MM.1S (cell line): ENCODE measurements around the gene ARHGEF11.

Experiments
- DNase-seq: peaks from one replicate; pipeline ENCODE4 v3.0.0-alpha.2; 2015
- H2AFZ ChIP-seq: fragments of 300-600 bp; sonication (generic); 2 replicates; pipeline ENCODE4 v1.6.0; 2016; ENCODE audit warnings: antibody characterized with exemption, low read length
- H3F3A ChIP-seq: fragments of 300-600 bp; sonication (generic); 2 replicates; pipeline ENCODE4 v1.6.1; 2016; ENCODE audit warnings: mild to moderate bottlenecking, antibody characterized with exemption, low read length, moderate library complexity, mixed read lengths; ENCODE audit not compliant: insufficient read depth
- H3K27ac ChIP-seq: fragments of 300-600 bp; sonication (generic); 2 replicates; pipeline ENCODE4 v1.5.1; 2016; ENCODE audit warnings: mild to moderate bottlenecking, low read length
- H3K27me3 ChIP-seq: fragments of 300-600 bp; sonication (generic); replicated peaks from 2 replicates; pipeline ENCODE4 v1.6.0; 2016; ENCODE audit warnings: low read length; ENCODE audit not compliant: insufficient read depth
- H3K36me3 ChIP-seq: fragments of 300-600 bp; sonication (generic); replicated peaks from 2 replicates; pipeline ENCODE4 v1.6.1; 2016; ENCODE audit warnings: mild to moderate bottlenecking, low read length, mixed read lengths; ENCODE audit not compliant: insufficient read depth
- H3K4me1 ChIP-seq: fragments of 300-600 bp; sonication (generic); 2 replicates; pipeline ENCODE4 v1.6.1; 2016; ENCODE audit warnings: low read length, mixed read lengths
- H3K4me2 ChIP-seq: fragments of 300-600 bp; sonication (generic); 2 replicates; pipeline ENCODE4 v1.6.0; 2016; ENCODE audit warnings: low read depth, low read length
- H3K4me3 ChIP-seq: fragments of 300-600 bp; sonication (generic); 2 replicates; pipeline ENCODE4 v1.5.1; 2016; ENCODE audit warnings: low read length, mixed read lengths
- H3K79me2 ChIP-seq: fragments of 300-600 bp; sonication (generic); 2 replicates; pipeline ENCODE4 v1.6.1; 2016; ENCODE audit warnings: mixed run types, low read length, mixed read lengths
- H3K9ac ChIP-seq: fragments of 300-600 bp; sonication (generic); 2 replicates; pipeline ENCODE4 v1.6.1; 2016; ENCODE audit warnings: low read length, mixed read lengths
- H3K9me2 ChIP-seq: fragments of 300-600 bp; sonication (generic); replicated peaks from 2 replicates; pipeline ENCODE4 v1.6.1; 2016; ENCODE audit warnings: mild to moderate bottlenecking, low read length, mixed read lengths; ENCODE audit not compliant: insufficient read depth
- H3K9me3 ChIP-seq: fragments of 300-600 bp; sonication (generic); replicated peaks from 2 replicates; pipeline ENCODE4 v1.6.1; 2016; ENCODE audit warnings: mild to moderate bottlenecking, low read length, mixed read lengths; ENCODE audit not compliant: insufficient read depth
- H4K20me1 ChIP-seq: fragments of 300-600 bp; sonication (generic); 2 replicates; pipeline ENCODE4 v1.6.1; 2016; ENCODE audit warnings: mild to moderate bottlenecking, low read length, moderate library complexity, mixed read lengths; ENCODE audit not compliant: insufficient read depth
- EZH2 ChIP-seq: fragments of 300-600 bp; sonication (generic); optimal IDR thresholded peaks from 2 replicates; pipeline ENCODE3; 2017; ENCODE audit warnings: low read depth, mild to moderate bottlenecking, antibody characterized with exemption, low read length, mixed read lengths
- EZH2phosphoT487 ChIP-seq: fragments of 300-600 bp; sonication (generic); IDR thresholded peaks from 2 replicates; pipeline ENCODE4 v1.6.1; 2018; ENCODE audit warnings: antibody characterized with exemption, low read length
- TF ChIP-seq, protein P1 (sequence below): fragments of 300-600 bp; sonication (generic); IDR thresholded peaks from 2 replicates; pipeline ENCODE4 v1.5.1; 2016; ENCODE audit warnings: antibody characterized with exemption, low read length, mixed read lengths

Gene ARHGEF11

GRCh38 chr1:156973417-156973816 lies 72.1 kb downstream of the ARHGEF11 start:
- Histone ChIP-seq H2AFZ (no peak overlapping the region), H3K4me3 (no peak overlapping the region), H4K20me1 (no peaks in the 10 kb centered on the region), H3K4me2 (no peak overlapping the region), H3K27ac (no peak overlapping the region), H3K9me3 (no peaks in the 10 kb centered on the region), H3K9ac (no peak overlapping the region), H3K9me2 (no peaks in the 10 kb centered on the region), H3K27me3 (no peaks in the 10 kb centered on the region), H3K36me3 (no peaks in the 10 kb centered on the region), H3F3A (no peaks in the 10 kb centered on the region), H3K79me2 (no peaks in the 10 kb centered on the region), H3K4me1 (no peaks in the 10 kb centered on the region)
- TF ChIP-seq, protein P1, sequence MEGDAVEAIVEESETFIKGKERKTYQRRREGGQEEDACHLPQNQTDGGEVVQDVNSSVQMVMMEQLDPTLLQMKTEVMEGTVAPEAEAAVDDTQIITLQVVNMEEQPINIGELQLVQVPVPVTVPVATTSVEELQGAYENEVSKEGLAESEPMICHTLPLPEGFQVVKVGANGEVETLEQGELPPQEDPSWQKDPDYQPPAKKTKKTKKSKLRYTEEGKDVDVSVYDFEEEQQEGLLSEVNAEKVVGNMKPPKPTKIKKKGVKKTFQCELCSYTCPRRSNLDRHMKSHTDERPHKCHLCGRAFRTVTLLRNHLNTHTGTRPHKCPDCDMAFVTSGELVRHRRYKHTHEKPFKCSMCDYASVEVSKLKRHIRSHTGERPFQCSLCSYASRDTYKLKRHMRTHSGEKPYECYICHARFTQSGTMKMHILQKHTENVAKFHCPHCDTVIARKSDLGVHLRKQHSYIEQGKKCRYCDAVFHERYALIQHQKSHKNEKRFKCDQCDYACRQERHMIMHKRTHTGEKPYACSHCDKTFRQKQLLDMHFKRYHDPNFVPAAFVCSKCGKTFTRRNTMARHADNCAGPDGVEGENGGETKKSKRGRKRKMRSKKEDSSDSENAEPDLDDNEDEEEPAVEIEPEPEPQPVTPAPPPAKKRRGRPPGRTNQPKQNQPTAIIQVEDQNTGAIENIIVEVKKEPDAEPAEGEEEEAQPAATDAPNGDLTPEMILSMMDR, result no peak
- TF ChIP-seq EZH2phosphoT487, result no peak
- TF ChIP-seq EZH2, result no peak
- no peak for DNase-seq

- H3K9ac ChIP-seq, result no peak overlapping the region
- no peaks in the 10 kb centered on the region for H3K4me1 ChIP-seq
- H4K20me1 ChIP-seq, result no peaks in the 10 kb centered on the region
- DNase-seq, result no peak
- no peaks in the 10 kb centered on the region for H3K36me3 ChIP-seq
- no peak overlapping the region for H3K27ac ChIP-seq
- H3K4me3 ChIP-seq, result no peak overlapping the region
- no peaks in the 10 kb centered on the region for H3K9me2 ChIP-seq
- H3K79me2 ChIP-seq, result no peaks in the 10 kb centered on the region
- H3F3A ChIP-seq, result no peaks in the 10 kb centered on the region
- H2AFZ ChIP-seq, result no peak overlapping the region
- H3K27me3 ChIP-seq, result no peaks in the 10 kb centered on the region
- TF ChIP-seq, protein P1, result peak; percentile 32; the same call in 1 of the 2 replicates
- TF ChIP-seq EZH2phosphoT487 (no peak), EZH2 (no peak)
- H3K4me2 ChIP-seq, result no peak overlapping the region
- no peaks in the 10 kb centered on the region for H3K9me3 ChIP-seq
Measured at GRCh38 chr1:156970017-156970416, 75.5 kb downstream of the ARHGEF11 start.

- no peaks in the 10 kb centered on the region for H3K9me3 ChIP-seq
- H2AFZ ChIP-seq, result no peak overlapping the region
- H4K20me1 ChIP-seq, result no peaks in the 10 kb centered on the region
- H3K79me2 ChIP-seq, result no peaks in the 10 kb centered on the region
- no peak overlapping the region for H3K4me2 ChIP-seq
- no peak overlapping the region for H3K27ac ChIP-seq
- no peak for DNase-seq
- TF ChIP-seq EZH2phosphoT487, result no peak
- TF ChIP-seq, protein P1, result no peak
- no peak for TF ChIP-seq EZH2
- no peaks in the 10 kb centered on the region for H3K27me3 ChIP-seq
- no peaks in the 10 kb centered on the region for H3K4me1 ChIP-seq
- no peaks in the 10 kb centered on the region for H3F3A ChIP-seq
- no peak overlapping the region for H3K4me3 ChIP-seq
- H3K9me2 ChIP-seq, result no peaks in the 10 kb centered on the region
- H3K36me3 ChIP-seq, result no peaks in the 10 kb centered on the region
- H3K9ac ChIP-seq, result no peak overlapping the region
Measured at GRCh38 chr1:156969496-156969895, 76.0 kb downstream of the ARHGEF11 start.
